Esophagus muscularis mucosa (tissue), 4 donors: Measurements from ENCODE around the gene PRKCH.
A peak's percentile ranks its signal among the peaks of the same experiment; 100 is the strongest.

Experiments used
- EP300 ChIP-seq: sonication (generic); formaldehyde crosslinking; IDR thresholded peaks from one replicate; pipeline ENCODE4 v1.6.1; 2017; ENCODE audit warnings: antibody characterized with exemption
- POLR2A ChIP-seq: fragments of 450-650 bp; IDR thresholded peaks from one replicate; pipeline ENCODE4 v1.6.1; 2017; ENCODE audit warnings: antibody characterized with exemption, moderate library complexity, mild to moderate bottlenecking, low read depth
- POLR2AphosphoS5 ChIP-seq, 2 donors: sonication (generic); formaldehyde crosslinking; IDR thresholded peaks; one replicate each; pipeline ENCODE4 v1.6.1; 2017; ENCODE audit warnings: antibody characterized with exemption in 2 of 2
- TF ChIP-seq, protein P1 (sequence below), 3 experiments: fragments of 200-600 bp in 2 of 3; fragments of 450-650 bp in 1 of 3; sonication (generic) in 2 of 3; IDR thresholded peaks; one replicate each; pipeline ENCODE4 v1.5.1; 2017 to 2019; ENCODE audit warnings: antibody characterized with exemption in 3 of 3, mild to moderate bottlenecking in 2 of 3, moderate library complexity in 1 of 3

DNA sequence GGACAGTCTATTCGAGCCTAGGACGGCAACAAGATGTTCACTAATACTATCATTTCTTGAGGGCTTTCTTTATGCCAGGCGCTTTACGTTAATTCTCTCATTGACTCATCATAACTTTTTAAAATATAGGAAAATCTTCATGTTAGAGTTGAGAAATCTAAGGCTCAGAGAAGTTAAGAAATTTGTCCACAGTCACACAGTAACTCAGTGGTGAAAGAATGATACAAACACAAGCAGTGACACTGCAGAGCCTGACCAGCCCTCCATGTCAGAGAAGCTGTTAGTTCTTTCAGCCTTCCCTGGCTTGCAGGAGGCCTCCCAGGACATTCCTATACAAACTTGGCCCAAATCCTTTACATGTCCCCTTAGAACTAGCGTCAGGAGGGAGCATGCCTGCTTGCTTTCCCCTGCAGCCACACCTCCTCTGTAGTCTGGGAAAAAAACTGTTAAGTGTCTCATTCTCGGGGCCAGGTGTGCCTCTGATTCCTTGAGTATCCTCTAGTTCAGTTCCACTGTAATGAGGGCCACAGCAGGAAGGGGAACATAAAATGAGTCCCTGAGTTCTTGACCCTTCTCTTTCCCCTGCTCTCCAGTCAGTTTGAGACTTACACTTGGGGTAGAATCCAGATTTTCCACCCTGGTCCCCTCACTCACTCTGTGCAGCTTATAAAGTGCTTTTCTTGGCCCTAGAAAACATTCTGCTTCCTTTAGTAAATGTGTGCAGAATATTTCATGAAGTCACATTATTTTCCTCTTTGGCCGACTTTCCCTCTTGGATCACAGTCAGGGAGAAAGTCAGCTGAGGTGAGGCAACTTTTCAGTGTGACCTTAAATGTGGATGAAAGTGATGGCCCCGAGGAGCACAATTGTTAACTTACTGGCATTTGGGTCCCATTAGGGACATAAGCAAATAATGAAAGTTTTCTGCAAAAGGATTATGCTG is 221.7 kb downstream of the PRKCH start:
- no peak for TF ChIP-seq POLR2A
- TF ChIP-seq, protein P1, sequence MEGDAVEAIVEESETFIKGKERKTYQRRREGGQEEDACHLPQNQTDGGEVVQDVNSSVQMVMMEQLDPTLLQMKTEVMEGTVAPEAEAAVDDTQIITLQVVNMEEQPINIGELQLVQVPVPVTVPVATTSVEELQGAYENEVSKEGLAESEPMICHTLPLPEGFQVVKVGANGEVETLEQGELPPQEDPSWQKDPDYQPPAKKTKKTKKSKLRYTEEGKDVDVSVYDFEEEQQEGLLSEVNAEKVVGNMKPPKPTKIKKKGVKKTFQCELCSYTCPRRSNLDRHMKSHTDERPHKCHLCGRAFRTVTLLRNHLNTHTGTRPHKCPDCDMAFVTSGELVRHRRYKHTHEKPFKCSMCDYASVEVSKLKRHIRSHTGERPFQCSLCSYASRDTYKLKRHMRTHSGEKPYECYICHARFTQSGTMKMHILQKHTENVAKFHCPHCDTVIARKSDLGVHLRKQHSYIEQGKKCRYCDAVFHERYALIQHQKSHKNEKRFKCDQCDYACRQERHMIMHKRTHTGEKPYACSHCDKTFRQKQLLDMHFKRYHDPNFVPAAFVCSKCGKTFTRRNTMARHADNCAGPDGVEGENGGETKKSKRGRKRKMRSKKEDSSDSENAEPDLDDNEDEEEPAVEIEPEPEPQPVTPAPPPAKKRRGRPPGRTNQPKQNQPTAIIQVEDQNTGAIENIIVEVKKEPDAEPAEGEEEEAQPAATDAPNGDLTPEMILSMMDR (IDR thresholded peaks at IDR 0.05), result no peak
- peak; percentile 46 for TF ChIP-seq EP300
- peak; percentile 37 to 52 for TF ChIP-seq POLR2AphosphoS5 (IDR thresholded peaks at IDR 0.05)
